ENCODE data around the gene STIP1. TPM values are rescaled to one million over a fixed set of nuclear protein-coding genes. Genes with fewer than 3 reads are reported as not detected.

STIP1 gene
- total and polyA plus RNA-seq, 9 of the 15 experiments (the other 6 are each of a cell fraction or from before 2014, with no cell fraction given), result 58.1 to 465 (median 346) TPM

- TF ChIP-seq, protein P1, sequence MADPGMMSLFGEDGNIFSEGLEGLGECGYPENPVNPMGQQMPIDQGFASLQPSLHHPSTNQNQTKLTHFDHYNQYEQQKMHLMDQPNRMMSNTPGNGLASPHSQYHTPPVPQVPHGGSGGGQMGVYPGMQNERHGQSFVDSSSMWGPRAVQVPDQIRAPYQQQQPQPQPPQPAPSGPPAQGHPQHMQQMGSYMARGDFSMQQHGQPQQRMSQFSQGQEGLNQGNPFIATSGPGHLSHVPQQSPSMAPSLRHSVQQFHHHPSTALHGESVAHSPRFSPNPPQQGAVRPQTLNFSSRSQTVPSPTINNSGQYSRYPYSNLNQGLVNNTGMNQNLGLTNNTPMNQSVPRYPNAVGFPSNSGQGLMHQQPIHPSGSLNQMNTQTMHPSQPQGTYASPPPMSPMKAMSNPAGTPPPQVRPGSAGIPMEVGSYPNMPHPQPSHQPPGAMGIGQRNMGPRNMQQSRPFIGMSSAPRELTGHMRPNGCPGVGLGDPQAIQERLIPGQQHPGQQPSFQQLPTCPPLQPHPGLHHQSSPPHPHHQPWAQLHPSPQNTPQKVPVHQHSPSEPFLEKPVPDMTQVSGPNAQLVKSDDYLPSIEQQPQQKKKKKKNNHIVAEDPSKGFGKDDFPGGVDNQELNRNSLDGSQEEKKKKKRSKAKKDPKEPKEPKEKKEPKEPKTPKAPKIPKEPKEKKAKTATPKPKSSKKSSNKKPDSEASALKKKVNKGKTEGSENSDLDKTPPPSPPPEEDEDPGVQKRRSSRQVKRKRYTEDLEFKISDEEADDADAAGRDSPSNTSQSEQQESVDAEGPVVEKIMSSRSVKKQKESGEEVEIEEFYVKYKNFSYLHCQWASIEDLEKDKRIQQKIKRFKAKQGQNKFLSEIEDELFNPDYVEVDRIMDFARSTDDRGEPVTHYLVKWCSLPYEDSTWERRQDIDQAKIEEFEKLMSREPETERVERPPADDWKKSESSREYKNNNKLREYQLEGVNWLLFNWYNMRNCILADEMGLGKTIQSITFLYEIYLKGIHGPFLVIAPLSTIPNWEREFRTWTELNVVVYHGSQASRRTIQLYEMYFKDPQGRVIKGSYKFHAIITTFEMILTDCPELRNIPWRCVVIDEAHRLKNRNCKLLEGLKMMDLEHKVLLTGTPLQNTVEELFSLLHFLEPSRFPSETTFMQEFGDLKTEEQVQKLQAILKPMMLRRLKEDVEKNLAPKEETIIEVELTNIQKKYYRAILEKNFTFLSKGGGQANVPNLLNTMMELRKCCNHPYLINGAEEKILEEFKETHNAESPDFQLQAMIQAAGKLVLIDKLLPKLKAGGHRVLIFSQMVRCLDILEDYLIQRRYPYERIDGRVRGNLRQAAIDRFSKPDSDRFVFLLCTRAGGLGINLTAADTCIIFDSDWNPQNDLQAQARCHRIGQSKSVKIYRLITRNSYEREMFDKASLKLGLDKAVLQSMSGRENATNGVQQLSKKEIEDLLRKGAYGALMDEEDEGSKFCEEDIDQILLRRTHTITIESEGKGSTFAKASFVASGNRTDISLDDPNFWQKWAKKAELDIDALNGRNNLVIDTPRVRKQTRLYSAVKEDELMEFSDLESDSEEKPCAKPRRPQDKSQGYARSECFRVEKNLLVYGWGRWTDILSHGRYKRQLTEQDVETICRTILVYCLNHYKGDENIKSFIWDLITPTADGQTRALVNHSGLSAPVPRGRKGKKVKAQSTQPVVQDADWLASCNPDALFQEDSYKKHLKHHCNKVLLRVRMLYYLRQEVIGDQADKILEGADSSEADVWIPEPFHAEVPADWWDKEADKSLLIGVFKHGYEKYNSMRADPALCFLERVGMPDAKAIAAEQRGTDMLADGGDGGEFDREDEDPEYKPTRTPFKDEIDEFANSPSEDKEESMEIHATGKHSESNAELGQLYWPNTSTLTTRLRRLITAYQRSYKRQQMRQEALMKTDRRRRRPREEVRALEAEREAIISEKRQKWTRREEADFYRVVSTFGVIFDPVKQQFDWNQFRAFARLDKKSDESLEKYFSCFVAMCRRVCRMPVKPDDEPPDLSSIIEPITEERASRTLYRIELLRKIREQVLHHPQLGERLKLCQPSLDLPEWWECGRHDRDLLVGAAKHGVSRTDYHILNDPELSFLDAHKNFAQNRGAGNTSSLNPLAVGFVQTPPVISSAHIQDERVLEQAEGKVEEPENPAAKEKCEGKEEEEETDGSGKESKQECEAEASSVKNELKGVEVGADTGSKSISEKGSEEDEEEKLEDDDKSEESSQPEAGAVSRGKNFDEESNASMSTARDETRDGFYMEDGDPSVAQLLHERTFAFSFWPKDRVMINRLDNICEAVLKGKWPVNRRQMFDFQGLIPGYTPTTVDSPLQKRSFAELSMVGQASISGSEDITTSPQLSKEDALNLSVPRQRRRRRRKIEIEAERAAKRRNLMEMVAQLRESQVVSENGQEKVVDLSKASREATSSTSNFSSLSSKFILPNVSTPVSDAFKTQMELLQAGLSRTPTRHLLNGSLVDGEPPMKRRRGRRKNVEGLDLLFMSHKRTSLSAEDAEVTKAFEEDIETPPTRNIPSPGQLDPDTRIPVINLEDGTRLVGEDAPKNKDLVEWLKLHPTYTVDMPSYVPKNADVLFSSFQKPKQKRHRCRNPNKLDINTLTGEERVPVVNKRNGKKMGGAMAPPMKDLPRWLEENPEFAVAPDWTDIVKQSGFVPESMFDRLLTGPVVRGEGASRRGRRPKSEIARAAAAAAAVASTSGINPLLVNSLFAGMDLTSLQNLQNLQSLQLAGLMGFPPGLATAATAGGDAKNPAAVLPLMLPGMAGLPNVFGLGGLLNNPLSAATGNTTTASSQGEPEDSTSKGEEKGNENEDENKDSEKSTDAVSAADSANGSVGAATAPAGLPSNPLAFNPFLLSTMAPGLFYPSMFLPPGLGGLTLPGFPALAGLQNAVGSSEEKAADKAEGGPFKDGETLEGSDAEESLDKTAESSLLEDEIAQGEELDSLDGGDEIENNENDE (IDR thresholded peaks at IDR 0.05; ENCODE audit: low read depth, low read length), result no peak
- peak; percentile 42; the same call in 1 of the 2 replicates for TF ChIP-seq ZNF511 (CRISPR knock-in tag; IDR thresholded peaks at IDR 0.05)
- TF ChIP-seq, protein P2, sequence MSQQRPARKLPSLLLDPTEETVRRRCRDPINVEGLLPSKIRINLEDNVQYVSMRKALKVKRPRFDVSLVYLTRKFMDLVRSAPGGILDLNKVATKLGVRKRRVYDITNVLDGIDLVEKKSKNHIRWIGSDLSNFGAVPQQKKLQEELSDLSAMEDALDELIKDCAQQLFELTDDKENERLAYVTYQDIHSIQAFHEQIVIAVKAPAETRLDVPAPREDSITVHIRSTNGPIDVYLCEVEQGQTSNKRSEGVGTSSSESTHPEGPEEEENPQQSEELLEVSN (IDR thresholded peaks at IDR 0.05; ENCODE audit: borderline replicate concordance in 1 of 2, extremely low read depth in 1 of 2, insufficient read depth in 1 of 2, insufficient read length in 1 of 2, low read depth in 1 of 2, low read length in 1 of 2, poor library complexity in 1 of 2, severe bottlenecking in 1 of 2), result peak in 1 of 2 experiments; percentile 46
- TF ChIP-seq, protein P3, sequence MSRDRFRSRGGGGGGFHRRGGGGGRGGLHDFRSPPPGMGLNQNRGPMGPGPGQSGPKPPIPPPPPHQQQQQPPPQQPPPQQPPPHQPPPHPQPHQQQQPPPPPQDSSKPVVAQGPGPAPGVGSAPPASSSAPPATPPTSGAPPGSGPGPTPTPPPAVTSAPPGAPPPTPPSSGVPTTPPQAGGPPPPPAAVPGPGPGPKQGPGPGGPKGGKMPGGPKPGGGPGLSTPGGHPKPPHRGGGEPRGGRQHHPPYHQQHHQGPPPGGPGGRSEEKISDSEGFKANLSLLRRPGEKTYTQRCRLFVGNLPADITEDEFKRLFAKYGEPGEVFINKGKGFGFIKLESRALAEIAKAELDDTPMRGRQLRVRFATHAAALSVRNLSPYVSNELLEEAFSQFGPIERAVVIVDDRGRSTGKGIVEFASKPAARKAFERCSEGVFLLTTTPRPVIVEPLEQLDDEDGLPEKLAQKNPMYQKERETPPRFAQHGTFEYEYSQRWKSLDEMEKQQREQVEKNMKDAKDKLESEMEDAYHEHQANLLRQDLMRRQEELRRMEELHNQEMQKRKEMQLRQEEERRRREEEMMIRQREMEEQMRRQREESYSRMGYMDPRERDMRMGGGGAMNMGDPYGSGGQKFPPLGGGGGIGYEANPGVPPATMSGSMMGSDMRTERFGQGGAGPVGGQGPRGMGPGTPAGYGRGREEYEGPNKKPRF (IDR thresholded peaks at IDR 0.05; ENCODE audit: low read depth, low read length), result no peak
- TF ChIP-seq PHTF2 (CRISPR knock-in tag; IDR thresholded peaks at IDR 0.05), result no peak
- no peak for TF ChIP-seq SREBF1 (IDR thresholded peaks at IDR 0.05; ENCODE audit: borderline replicate concordance, low read depth, low read length)
- no peak for TF ChIP-seq GTF2B (IDR thresholded peaks at IDR 0.05; ENCODE audit: extremely low read depth, insufficient read length)
- TF ChIP-seq ZNF121 (CRISPR knock-in tag; conservative IDR thresholded peaks at IDR 0.05), result no peak
- no peak for TF ChIP-seq ZBED1 (IDR thresholded peaks at IDR 0.05)
- no peak for TF ChIP-seq ZNF699 (CRISPR knock-in tag; IDR thresholded peaks at IDR 0.05; ENCODE audit: insufficient replicate concordance)
- TF ChIP-seq NR1H2 (CRISPR knock-in tag; IDR thresholded peaks at IDR 0.05), result 0 out of 2 replicates have a peak, but pooled peaks have one; percentile 7
Measured at GRCh38 chr11:64226507-64227051, 40.6 kb downstream of the STIP1 start (continued).
